A673 (cell line): ENCODE data around the gene JMJD8.

Source experiments
- EZH2 ChIP-seq: fragments of 200-600 bp; sonication (generic); IDR thresholded peaks from 2 replicates; pipeline ENCODE4 v1.6.1; 2017; ENCODE audit warnings: borderline replicate concordance, low read depth, mild to moderate bottlenecking, mixed read lengths, antibody characterized with exemption, low read length; ENCODE audit not compliant: poor library complexity, severe bottlenecking
- TF ChIP-seq, protein P1 (sequence below): fragments of 300-800, 200-600 bp; sonication (generic); conservative IDR thresholded peaks from 2 replicates; pipeline ENCODE4 v1.5.1; 2017; ENCODE audit warnings: low read depth, mild to moderate bottlenecking, antibody characterized with exemption, low read length, moderate library complexity, mixed read lengths

DNA sequence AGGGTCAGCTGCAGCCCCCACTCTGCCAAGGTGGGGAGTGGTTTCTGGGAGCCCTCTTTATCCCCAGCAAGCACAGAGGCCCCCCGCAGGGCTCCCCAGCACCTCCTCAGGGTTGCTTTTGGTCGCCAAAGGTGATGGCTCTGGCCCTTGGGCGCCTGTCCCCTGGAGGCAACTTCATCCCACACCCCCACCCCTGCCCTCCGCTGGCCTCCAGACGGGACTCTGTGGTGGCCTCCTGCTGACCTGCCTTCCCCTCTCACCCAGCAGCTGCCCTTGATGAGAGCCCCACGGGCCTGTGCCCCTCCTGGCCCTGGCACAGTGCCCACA, 24.0 kb downstream of the JMJD8 start:
- TF ChIP-seq EZH2, result no peak
- TF ChIP-seq, protein P1, sequence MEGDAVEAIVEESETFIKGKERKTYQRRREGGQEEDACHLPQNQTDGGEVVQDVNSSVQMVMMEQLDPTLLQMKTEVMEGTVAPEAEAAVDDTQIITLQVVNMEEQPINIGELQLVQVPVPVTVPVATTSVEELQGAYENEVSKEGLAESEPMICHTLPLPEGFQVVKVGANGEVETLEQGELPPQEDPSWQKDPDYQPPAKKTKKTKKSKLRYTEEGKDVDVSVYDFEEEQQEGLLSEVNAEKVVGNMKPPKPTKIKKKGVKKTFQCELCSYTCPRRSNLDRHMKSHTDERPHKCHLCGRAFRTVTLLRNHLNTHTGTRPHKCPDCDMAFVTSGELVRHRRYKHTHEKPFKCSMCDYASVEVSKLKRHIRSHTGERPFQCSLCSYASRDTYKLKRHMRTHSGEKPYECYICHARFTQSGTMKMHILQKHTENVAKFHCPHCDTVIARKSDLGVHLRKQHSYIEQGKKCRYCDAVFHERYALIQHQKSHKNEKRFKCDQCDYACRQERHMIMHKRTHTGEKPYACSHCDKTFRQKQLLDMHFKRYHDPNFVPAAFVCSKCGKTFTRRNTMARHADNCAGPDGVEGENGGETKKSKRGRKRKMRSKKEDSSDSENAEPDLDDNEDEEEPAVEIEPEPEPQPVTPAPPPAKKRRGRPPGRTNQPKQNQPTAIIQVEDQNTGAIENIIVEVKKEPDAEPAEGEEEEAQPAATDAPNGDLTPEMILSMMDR, result no peak
